ENCODE results near the gene RP2. TPM values are rescaled to one million over a fixed set of nuclear protein-coding genes. Genes with fewer than 3 reads are reported as not detected.
A peak's percentile ranks its signal among the peaks of the same experiment; 100 is the strongest.

The RP2 gene
- total RNA-seq, 1 experiment from 2014 or later, result 5.1 TPM

DNA sequence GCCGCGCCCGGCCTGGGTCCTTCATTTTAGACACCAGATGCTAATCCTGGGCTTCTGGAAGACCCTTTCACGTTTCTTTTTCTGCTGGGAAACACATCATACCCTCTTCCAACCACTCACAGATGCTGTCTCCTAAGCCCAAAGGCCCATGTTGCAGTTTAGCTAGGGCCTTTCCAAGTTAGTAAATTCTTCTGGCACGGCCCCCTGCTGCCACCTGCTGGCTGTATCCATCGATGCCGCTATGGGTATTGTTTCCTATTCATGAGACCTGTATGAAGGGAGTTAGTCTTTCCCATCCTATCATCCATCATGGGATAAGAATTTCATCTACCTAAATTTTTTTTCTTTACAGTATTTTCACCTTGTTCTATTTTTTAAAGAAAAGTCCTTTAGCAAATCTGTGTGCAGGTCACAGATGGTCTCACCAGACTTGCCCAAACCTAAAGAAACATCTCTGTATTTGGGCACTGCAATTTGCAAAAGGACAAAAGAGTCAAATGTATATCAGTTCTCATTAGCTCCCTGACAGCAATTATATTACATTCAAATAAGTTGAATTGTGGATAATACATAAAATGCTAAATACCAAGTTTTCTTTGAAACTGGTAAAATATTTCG, 40.2 kb upstream of the RP2 start:
- H2BK20ac ChIP-seq (ENCODE audit: low read depth, low read length, poor library complexity, severe bottlenecking), result no peak overlapping the region
- no peak overlapping the region for H3K27ac ChIP-seq (ENCODE audit: insufficient read length, low read depth, low read length)
- no peak overlapping the region for H2BK15ac ChIP-seq (ENCODE audit: low read depth, low read length)
- no peak overlapping the region for H3K56ac ChIP-seq (ENCODE audit: insufficient read length, low read depth, low read length)
- H3K4me2 ChIP-seq (ENCODE audit: insufficient read depth, insufficient read length, low read length), result no peak overlapping the region
- 0 out of 2 replicates have a peak, but pooled peaks cover 4% of the 10 kb centered on the region for H3K4me1 ChIP-seq (ENCODE audit: insufficient read depth, low read length)
- H3K36me3 Mint-ChIP-seq (ENCODE audit: insufficient read depth in 1 of 3, low read depth in 3 of 3), result no peaks in the 10 kb centered on the region; a peak in 1 of 7 replicates
- H3K27me3 ChIP-seq (ENCODE audit: insufficient read depth, low read length), result no peaks in the 10 kb centered on the region
- H3K4me1 Mint-ChIP-seq, result peaks cover 4 to 11% of the 10 kb centered on the region in 2 experiments; a peak in 3 of 4 replicates
- no peak overlapping the region for H3K4ac ChIP-seq (ENCODE audit: low read depth, low read length)
- no peaks in the 10 kb centered on the region for H3K79me2 ChIP-seq (ENCODE audit: insufficient read depth, low read length)
- no peaks in the 10 kb centered on the region for H4K20me1 ChIP-seq (ENCODE audit: control insufficient read depth, insufficient read depth, insufficient read length)
- H3K9ac ChIP-seq (ENCODE audit: extremely low read depth, insufficient read length, low read length), result no peak overlapping the region
- H3K18ac ChIP-seq (ENCODE audit: insufficient read length, low read depth, low read length), result no peak overlapping the region
- H3K9me3 Mint-ChIP-seq, result peaks cover 54 to 57% of the 10 kb centered on the region in 2 experiments
- no peaks in the 10 kb centered on the region for H3K27me3 Mint-ChIP-seq (ENCODE audit: low read depth)
- TF ChIP-seq, protein P1, sequence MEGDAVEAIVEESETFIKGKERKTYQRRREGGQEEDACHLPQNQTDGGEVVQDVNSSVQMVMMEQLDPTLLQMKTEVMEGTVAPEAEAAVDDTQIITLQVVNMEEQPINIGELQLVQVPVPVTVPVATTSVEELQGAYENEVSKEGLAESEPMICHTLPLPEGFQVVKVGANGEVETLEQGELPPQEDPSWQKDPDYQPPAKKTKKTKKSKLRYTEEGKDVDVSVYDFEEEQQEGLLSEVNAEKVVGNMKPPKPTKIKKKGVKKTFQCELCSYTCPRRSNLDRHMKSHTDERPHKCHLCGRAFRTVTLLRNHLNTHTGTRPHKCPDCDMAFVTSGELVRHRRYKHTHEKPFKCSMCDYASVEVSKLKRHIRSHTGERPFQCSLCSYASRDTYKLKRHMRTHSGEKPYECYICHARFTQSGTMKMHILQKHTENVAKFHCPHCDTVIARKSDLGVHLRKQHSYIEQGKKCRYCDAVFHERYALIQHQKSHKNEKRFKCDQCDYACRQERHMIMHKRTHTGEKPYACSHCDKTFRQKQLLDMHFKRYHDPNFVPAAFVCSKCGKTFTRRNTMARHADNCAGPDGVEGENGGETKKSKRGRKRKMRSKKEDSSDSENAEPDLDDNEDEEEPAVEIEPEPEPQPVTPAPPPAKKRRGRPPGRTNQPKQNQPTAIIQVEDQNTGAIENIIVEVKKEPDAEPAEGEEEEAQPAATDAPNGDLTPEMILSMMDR (conservative IDR thresholded peaks at IDR 0.05), result peak; percentile 78
- WGBS (ENCODE audit: extremely low coverage, insufficient read length, low lambda C conversion rate), result no CpG with 5 or more reads among the region's 8 CpGs
- H4K5ac ChIP-seq (ENCODE audit: insufficient read length, low read depth, low read length), result no peak overlapping the region
- H3T11ph ChIP-seq (ENCODE audit: low read length), result no peak overlapping the region
- no peaks in the 10 kb centered on the region for H3K79me1 ChIP-seq (ENCODE audit: insufficient read depth, low read depth, low read length, poor library complexity, severe bottlenecking)
- H2AK5ac ChIP-seq (ENCODE audit: insufficient read length, low read length), result no peak overlapping the region
- no peak overlapping the region for H2BK5ac ChIP-seq (ENCODE audit: insufficient read length, low read length)
- peak; percentile 74 for DNase-seq
- no peak overlapping the region for H3K4me3 Mint-ChIP-seq
- no peak overlapping the region for H2AFZ ChIP-seq (ENCODE audit: low read length)
- H3K23me2 ChIP-seq (ENCODE audit: insufficient read length, low read depth, low read length, poor library complexity, severe bottlenecking), result no peaks in the 10 kb centered on the region
- no peak overlapping the region for H3K23ac ChIP-seq (ENCODE audit: insufficient read length, low read depth, low read length)
- H3K9me3 ChIP-seq (ENCODE audit: control insufficient read depth, low read depth, low read length), result no peaks in the 10 kb centered on the region
- no peak overlapping the region for H2BK120ac ChIP-seq (ENCODE audit: low read depth, low read length, poor library complexity, severe bottlenecking)
- H2BK12ac ChIP-seq (ENCODE audit: insufficient read length, low read depth, low read length), result no peak overlapping the region
- no peak overlapping the region for H3K14ac ChIP-seq (ENCODE audit: insufficient read depth, low read length)
- H3K27ac Mint-ChIP-seq, result no peak overlapping the region
- no peak overlapping the region for H4K91ac ChIP-seq (ENCODE audit: insufficient read length, low read depth, low read length)
- no peak overlapping the region for H4K8ac ChIP-seq (replicated peaks; ENCODE audit: insufficient read length, low read depth, low read length)

Measured in H9 (cell line).